Activated CD4-positive, alpha-beta T cell treated with anti-CD3 and anti-CD28 coated beads, Interleukin-2, amount 10 ng/mL, durations not matched to agents 7 days and 5 days (primary cell): ENCODE results near the gene C1orf52. TPM values are rescaled to one million over a fixed set of nuclear protein-coding genes. Genes with fewer than 3 reads are reported as not detected.

ENCODE experiments used
- CTCF ChIA-PET: fragments of 350-600 bp; sonication (Branson Sonifier 250); formaldehyde crosslinking; loops from one replicate; lab custom pipeline; 2021; ENCODE audit warnings: antibody characterized with exemption; lab: Charles Lee
- POLR2A ChIA-PET: fragments of 350-600 bp; sonication (Branson Sonifier 250); formaldehyde crosslinking; loops from one replicate; lab custom pipeline; 2021; ENCODE audit warnings: antibody characterized with exemption; lab: Charles Lee
- DNase-seq: peaks from one replicate; pipeline ENCODE4 v3.0.0-alpha.2; 2020
- H3K27ac Mint-ChIP-seq: one replicate; pipeline ENCODE4 v1.8.0; 2021; ENCODE audit warnings: mild to moderate bottlenecking, moderate library complexity, mixed read lengths
- H3K27me3 Mint-ChIP-seq: one replicate; pipeline ENCODE4 v1.8.0; 2021; ENCODE audit warnings: mixed read lengths
- H3K36me3 Mint-ChIP-seq: one replicate; pipeline ENCODE4 v1.8.0; 2021; ENCODE audit warnings: low read depth, mixed read lengths
- H3K4me1 Mint-ChIP-seq: one replicate; pipeline ENCODE4 v1.8.0; 2021; ENCODE audit warnings: mixed read lengths
- H3K4me3 Mint-ChIP-seq: one replicate; pipeline ENCODE4 v1.8.0; 2021; ENCODE audit warnings: mild to moderate bottlenecking, moderate library complexity, mixed read lengths
- H3K9me3 Mint-ChIP-seq: one replicate; pipeline ENCODE4 v1.8.0; 2021; ENCODE audit warnings: mixed read lengths
- total RNA-seq, 2 experiments: library from RNA; stranded (reverse); gene quantifications; one replicate each; pipeline ENCODE4 v1.2.3, GENCODE V29; 2021

The C1orf52 gene
- total RNA-seq, 2 experiments from 2014 or later, result 24.5 to 26.4 TPM

GRCh38 chr1:85201340-85202091 is 57.9 kb downstream of the C1orf52 start:
- Mint-ChIP-seq H3K27me3 (peaks cover 30% of the 10 kb centered on the region), H3K4me3 (peak overlapping the region; percentile 88), H3K4me1 (peaks cover 26% of the 10 kb centered on the region), H3K9me3 (no peaks in the 10 kb centered on the region), H3K27ac (peak overlapping the region; percentile 96), H3K36me3 (no peaks in the 10 kb centered on the region)
- CTCF ChIA-PET, result interaction anchor here (0.8 to 1.5 kb wide), 5 partner anchors 15 to 257 kb away, joined by 3 to 4 read pairs (median 4); partner anchors contain the start of gene C1orf52
- POLR2A ChIA-PET, result no interaction called here
- DNase-seq, result peak; percentile 63

- H3K9me3 Mint-ChIP-seq, result no peaks in the 10 kb centered on the region
- H3K36me3 Mint-ChIP-seq, result no peaks in the 10 kb centered on the region
- peak within 1 kb of the TSS; percentile 88 for H3K4me3 Mint-ChIP-seq
- peaks cover 26% of the 10 kb centered on the region for H3K4me1 Mint-ChIP-seq
- peaks cover 26% of the 10 kb centered on the region for H3K27me3 Mint-ChIP-seq
- peak within 1 kb of the TSS; percentile 96 for H3K27ac Mint-ChIP-seq
- POLR2A ChIA-PET, result no interaction called here
- CTCF ChIA-PET, result interaction anchor here (0.6 to 1.5 kb wide), 4 partner anchors 20 to 54 kb away, joined by 3 to 4 read pairs (median 3); no protein-coding TSS in a partner anchor
- peak; percentile 76 for DNase-seq
Measured at GRCh38 chr1:85200463-85201339, 58.8 kb downstream of the C1orf52 start, which contains the start of gene SYDE2. TSS of gene SYDE2 (minus strand) at chr1:85201016. CDS start at chr1:85200996, 20 bp downstream.

Other genes with a start within 250 kb of the C1orf52 start
- gene MCOLN3, start 211.2 kb downstream of the C1orf52 start, total RNA-seq, result 1 to 10 TPM; 3.1 to 3.5 TPM
- 1 to 10 TPM; 1.6 to 1.8 TPM for gene SYDE2, start 58.6 kb downstream of the C1orf52 start, total RNA-seq
- 10 to 100 TPM; 26.3 to 29.9 TPM for gene BCL10, start 17.0 kb upstream of the C1orf52 start, total RNA-seq
- gene DDAH1, start 205.5 kb upstream of the C1orf52 start, total RNA-seq, result not detected